ENCODE results near the gene C11orf71.

The C11orf71 gene

DNA sequence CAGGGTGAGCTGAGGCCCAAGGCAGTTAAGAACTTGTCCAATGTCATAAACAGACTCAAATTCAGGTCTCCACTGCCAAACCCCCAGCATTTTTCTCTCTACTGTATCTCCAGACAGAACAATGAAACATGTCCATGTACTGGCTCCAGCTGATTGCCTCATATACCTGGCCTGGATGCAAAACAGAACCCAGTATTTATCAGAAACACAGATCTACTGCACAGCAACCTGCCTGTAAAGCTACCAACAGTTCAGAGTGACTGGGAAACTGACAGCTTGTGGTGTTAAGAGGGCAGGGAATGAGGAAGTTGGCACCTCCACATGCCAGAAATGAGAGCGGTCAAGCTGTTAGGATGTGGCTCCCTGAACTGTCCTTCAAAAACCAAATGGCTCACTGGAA is 41.6 kb downstream of the C11orf71 start:
- no peak for DNase-seq (ENCODE audit: low spot score)

DNA sequence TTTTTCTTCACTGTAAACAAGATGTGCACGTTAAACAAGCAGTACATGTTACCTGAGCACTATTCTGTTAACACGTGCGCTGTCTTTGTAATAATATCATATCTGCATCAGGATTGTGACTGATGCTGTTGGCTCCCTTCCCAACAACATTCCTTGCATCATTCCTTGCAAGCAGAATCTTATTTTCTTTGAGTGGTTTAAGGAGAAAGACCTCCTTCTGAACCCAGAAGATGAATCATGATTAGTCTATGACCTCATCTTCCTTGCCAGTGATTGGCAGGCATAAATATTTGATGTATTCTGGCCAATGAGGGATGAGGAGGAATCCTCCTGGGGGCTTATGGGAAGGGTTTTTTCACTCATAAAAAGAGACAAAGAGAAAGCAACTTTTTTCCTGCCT is 46.2 kb downstream of the C11orf71 start:
- no peak for DNase-seq (ENCODE audit: low spot score)

DNA sequence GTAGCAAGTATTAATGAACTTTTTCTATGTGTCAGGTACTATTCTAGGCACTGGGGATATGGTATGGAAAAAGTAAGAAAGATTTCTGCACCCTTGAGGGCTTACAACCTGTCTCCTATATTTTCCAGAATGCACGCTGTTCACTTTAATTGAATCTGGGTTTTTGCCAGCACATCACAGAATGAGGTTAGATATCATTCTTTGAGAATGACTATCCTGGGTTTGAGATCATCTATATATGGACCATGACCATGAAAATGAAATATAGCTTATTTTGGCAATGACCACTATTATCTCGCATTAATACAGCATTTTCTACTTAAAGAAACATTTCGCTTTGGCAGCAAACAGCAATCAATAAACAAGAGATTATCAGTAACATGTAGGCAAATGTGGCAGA is 46.9 kb downstream of the C11orf71 start:
- DNase-seq (ENCODE audit: low spot score), result no peak

DNA sequence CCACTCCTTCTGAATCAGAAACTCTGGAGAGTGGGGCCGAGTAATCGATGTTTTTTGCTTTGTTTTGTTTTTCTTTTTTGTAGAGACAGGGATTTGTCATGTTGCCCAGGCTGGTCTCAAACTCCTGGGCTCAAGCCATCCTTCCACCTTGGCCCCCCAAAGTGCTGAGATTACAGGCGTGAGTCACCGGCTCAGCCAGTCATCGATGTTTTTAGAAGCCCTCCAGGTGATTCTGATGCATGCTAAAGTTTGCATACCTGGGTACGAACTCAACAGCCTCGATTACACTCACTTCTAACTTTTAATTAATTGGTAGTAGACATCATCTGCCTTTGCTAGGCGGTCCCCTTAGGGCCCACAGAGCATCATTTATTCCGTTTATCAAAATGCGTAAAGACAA is 50.3 kb downstream of the C11orf71 start:
- DNase-seq (ENCODE audit: low spot score), result no peak

Measured in HuH-7 (cell line).